Osteoblast (primary cell): Measurements from ENCODE around the gene ARFGAP1. TPM values are rescaled to one million over a fixed set of nuclear protein-coding genes. Genes with fewer than 3 reads are reported as not detected.

Experiments used
- DNase-seq: peaks from one replicate; pipeline ENCODE4 v3.0.0; 2011; ENCODE audit warnings: low spot score, mixed read lengths; ENCODE audit not compliant: insufficient read length; ENCODE audit errors: missing footprints
- H2AFZ ChIP-seq: 2 replicates; pipeline ENCODE4 v1.6.0; 2011; ENCODE audit warnings: mild to moderate bottlenecking, low read length
- H3K27ac ChIP-seq: 2 replicates; pipeline ENCODE4 v1.5.1; 2011; ENCODE audit warnings: mild to moderate bottlenecking, low read depth, low read length, moderate library complexity
- H3K27me3 ChIP-seq: 2 replicates; pipeline ENCODE4 v1.6.0; 2012; ENCODE audit warnings: mild to moderate bottlenecking, control low read depth, inconsistent platforms, low read length, moderate library complexity; ENCODE audit not compliant: insufficient read depth
- H3K36me3 ChIP-seq: 2 replicates; pipeline ENCODE4 v1.5.1; 2011; ENCODE audit warnings: mild to moderate bottlenecking, low read length, control low read depth, moderate library complexity; ENCODE audit not compliant: insufficient read depth
- H3K4me1 ChIP-seq: 2 replicates; pipeline ENCODE4 v1.5.1; 2011; ENCODE audit warnings: mild to moderate bottlenecking, low read length, control low read depth, moderate library complexity; ENCODE audit not compliant: insufficient read depth
- H3K4me2 ChIP-seq: 2 replicates; pipeline ENCODE4 v1.6.0; 2011; ENCODE audit warnings: mild to moderate bottlenecking, low read length; ENCODE audit not compliant: insufficient read depth
- H3K4me3 ChIP-seq: fragments of 200-600 bp; sonication (generic); 3 replicates; pipeline ENCODE4 v1.5.1; 2012; ENCODE audit warnings: mild to moderate bottlenecking, low read length, inconsistent platforms; ENCODE audit not compliant: insufficient read depth
- H3K79me2 ChIP-seq: 2 replicates; pipeline ENCODE4 v1.6.0; 2012; ENCODE audit warnings: mild to moderate bottlenecking, low read length, control low read depth, inconsistent platforms; ENCODE audit not compliant: insufficient read depth
- H3K9me3 ChIP-seq: 2 replicates; pipeline ENCODE4 v1.5.1; 2011; ENCODE audit warnings: low read depth, low read length, control low read depth
- H4K20me1 ChIP-seq: 2 replicates; pipeline ENCODE4 v1.6.0; 2012; ENCODE audit warnings: mild to moderate bottlenecking, low read length, control low read depth; ENCODE audit not compliant: insufficient read depth
- CTCF ChIP-seq: IDR thresholded peaks from 2 replicates; pipeline ENCODE4 v1.5.1; 2011; ENCODE audit warnings: mild to moderate bottlenecking, low read depth, low read length, moderate library complexity; ENCODE audit errors: extremely low read depth
- total RNA-seq: library from RNA; depleted of rRNA; stranded (reverse); fragments of >200 nt; gene quantifications from 2 replicates; pipeline ENCODE4 v1.2.3, GENCODE V29; 2012

The ARFGAP1 gene
- total RNA-seq, 1 donor, result 68.4 TPM

- no peaks in the 10 kb centered on the region for H3K4me1 ChIP-seq
- DNase-seq, result no peak
- peaks cover 3% of the 10 kb centered on the region for H3K9me3 ChIP-seq
Measured at GRCh38 chr20:63330084-63330760, 57.6 kb downstream of the ARFGAP1 start.

GRCh38 chr20:63330940-63331339 lies 58.3 kb downstream of the ARFGAP1 start:
- no peak for DNase-seq
- Histone ChIP-seq H3K4me3 (no peak overlapping the region), H3K27ac (no peak overlapping the region), H3K4me2 (no peak overlapping the region), H3K36me3 (no peaks in the 10 kb centered on the region), H3K27me3 (peaks cover 6% of the 10 kb centered on the region), H2AFZ (no peak overlapping the region), H3K9me3 (peaks cover 3% of the 10 kb centered on the region), H3K79me2 (no peaks in the 10 kb centered on the region), H4K20me1 (no peaks in the 10 kb centered on the region), H3K4me1 (no peaks in the 10 kb centered on the region)
- no peak for TF ChIP-seq CTCF

More at GRCh38 chr20:63330084-63330760, 57.6 kb downstream of the ARFGAP1 start:
- TF ChIP-seq CTCF, result no peak
- Histone ChIP-seq H3K27me3 (peaks cover under 1% of the 10 kb centered on the region), H4K20me1 (no peaks in the 10 kb centered on the region), H3K4me2 (no peak overlapping the region), H3K36me3 (no peaks in the 10 kb centered on the region), H3K4me3 (no peak overlapping the region), H3K27ac (no peak overlapping the region), H3K79me2 (no peaks in the 10 kb centered on the region), H2AFZ (no peak overlapping the region)

GRCh38 chr20:63331741-63332400 lies 59.3 kb downstream of the ARFGAP1 start:
- Histone ChIP-seq H3K4me2 (no peak overlapping the region), H3K36me3 (no peaks in the 10 kb centered on the region), H3K79me2 (no peaks in the 10 kb centered on the region), H2AFZ (no peak overlapping the region), H3K4me1 (no peaks in the 10 kb centered on the region), H3K27me3 (peaks cover 14% of the 10 kb centered on the region), H3K27ac (no peak overlapping the region), H3K9me3 (peaks cover 3% of the 10 kb centered on the region), H4K20me1 (no peaks in the 10 kb centered on the region), H3K4me3 (no peak overlapping the region)
- DNase-seq, result no peak
- no peak for TF ChIP-seq CTCF

- no peak for TF ChIP-seq CTCF
- no peak overlapping the region for H3K4me3 ChIP-seq
- H3K27ac ChIP-seq, result no peak overlapping the region
- no peaks in the 10 kb centered on the region for H4K20me1 ChIP-seq
- no peaks in the 10 kb centered on the region for H3K36me3 ChIP-seq
- DNase-seq, result no peak
- H3K79me2 ChIP-seq, result no peaks in the 10 kb centered on the region
- H2AFZ ChIP-seq, result no peak overlapping the region
- peaks cover 14% of the 10 kb centered on the region for H3K27me3 ChIP-seq
- H3K4me1 ChIP-seq, result peaks cover 5% of the 10 kb centered on the region
- H3K4me2 ChIP-seq, result no peak overlapping the region
- peaks cover 3% of the 10 kb centered on the region for H3K9me3 ChIP-seq
Measured at GRCh38 chr20:63332488-63333240, 60.1 kb downstream of the ARFGAP1 start.
